ENCODE measurements around the gene TAS1R2.

Gene TAS1R2

GRCh38 chr1:18794051-18794450 lies 65.4 kb downstream of the TAS1R2 start:
- no peak overlapping the region for H3K4me3 ChIP-seq (ENCODE audit: low read depth, low read length)
- no peak for TF ChIP-seq CTCF (IDR thresholded peaks at IDR 0.05; ENCODE audit: borderline replicate concordance, insufficient read depth, low read depth, low read length)

- TF ChIP-seq CTCF (IDR thresholded peaks at IDR 0.05; ENCODE audit: borderline replicate concordance, insufficient read depth, low read depth, low read length) = no peak
- no peak overlapping the region for H3K4me3 ChIP-seq (ENCODE audit: low read depth, low read length)
Observed at GRCh38 chr1:18793164-18793563, 66.3 kb downstream of the TAS1R2 start.

GRCh38 chr1:18792747-18793146 lies 66.7 kb downstream of the TAS1R2 start:
- no peak overlapping the region for H3K4me3 ChIP-seq (ENCODE audit: low read depth, low read length)
- no peak for TF ChIP-seq CTCF (IDR thresholded peaks at IDR 0.05; ENCODE audit: borderline replicate concordance, insufficient read depth, low read depth, low read length)
